Measurements from ENCODE around the gene TXNDC2.
A peak's percentile ranks its signal among the peaks of the same experiment; 100 is the strongest.

TXNDC2 gene

DNA sequence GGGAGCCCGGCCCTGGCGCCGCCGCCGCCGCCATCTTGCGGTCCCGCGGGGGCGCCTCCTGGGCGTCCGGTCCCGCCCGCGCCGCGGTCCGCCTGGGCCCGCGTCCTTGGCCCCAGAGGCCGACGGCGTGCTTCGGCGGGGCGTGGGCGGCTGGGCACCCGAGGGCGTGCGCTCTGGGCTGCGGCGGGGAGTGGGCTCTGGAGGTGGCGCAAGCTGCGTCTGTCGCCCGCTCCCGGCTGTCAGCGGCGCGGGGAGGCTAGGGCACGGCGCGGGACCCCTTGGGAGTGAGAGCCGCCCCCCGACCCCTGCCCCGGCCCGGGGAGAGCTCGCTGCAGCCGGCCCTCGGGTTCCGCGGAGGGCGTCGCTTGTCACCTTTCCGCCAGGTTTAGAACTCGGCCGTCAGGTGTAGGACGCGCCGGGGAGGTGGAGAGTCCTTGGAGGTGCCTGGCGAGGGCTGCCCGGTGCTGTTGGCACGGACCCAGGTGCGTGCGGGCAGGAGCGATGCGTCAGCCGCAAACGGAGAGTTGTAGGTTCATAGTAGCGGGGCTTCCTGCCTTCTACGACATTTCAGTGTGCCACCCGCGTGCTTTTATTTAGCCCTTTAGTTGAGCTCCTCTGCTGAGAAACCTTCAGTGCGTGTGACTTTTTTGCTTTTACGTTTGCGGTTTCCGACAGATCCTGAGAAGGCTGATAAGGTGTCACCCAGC is 29.0 kb downstream of the TXNDC2 start:
- peak; percentile 11 for DNase-seq

DNA sequence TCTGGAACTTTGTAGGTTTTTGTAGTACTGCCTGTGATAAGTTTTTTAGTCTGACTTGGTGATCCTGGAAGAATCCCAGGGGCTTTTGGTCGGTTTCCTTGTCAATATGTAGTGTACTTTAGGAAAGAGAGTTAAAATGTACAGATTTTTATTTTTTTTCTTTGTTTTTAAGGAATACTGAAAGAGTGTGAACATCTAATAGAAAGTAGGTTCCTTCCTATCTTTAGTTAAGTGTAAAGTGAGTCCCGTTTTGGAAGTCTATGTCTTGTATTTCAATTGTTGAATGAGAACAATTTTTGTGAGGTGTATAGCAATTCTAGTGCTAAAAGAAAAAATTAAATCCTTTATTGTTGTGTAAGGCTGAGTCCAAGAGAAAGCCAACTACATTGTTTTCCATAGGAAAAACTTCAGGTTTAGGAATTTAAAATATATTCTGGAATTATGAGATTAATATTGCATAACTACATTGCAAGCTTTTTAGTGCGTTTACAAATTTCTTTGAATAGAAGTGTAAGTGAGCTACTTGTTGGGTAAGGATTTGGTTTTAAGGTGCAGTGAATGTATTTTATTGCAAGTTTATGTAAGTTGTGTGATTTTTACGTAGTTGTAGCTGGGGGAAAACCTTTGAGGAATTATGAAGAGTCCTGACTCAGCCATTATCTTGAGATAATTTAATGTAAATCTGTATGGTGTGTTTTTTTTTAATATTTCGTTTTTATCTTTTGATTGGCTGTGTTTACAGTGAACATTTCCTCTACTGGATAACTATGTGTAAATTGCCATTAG is 29.7 kb downstream of the TXNDC2 start:
- no peak for DNase-seq

DNA sequence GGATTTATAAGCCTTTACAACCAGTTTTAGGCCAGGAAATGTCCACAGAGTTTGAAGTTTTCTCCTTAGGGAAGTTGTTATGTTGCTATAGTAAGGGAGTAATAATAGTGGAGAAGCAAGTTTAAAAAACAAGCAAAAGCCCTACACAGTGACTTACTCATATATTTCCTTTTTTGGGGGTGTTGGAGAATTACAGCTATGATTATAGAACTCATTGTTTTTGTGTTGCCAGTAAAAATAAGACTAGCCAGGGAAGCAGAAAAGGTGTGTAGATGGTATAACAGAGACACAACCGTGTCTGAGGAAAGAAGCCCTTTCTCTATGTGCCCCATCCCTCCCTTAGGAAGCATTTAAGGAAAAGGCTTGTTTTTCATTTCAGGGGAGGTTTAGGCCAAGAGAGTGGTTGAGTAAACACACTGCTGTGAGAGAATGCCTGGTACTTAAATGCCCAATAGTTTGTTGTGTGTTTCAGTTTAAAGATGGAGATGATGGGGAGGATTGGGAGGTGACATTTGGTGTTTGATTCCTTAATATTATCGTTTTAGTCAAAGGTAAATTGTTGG is 30.4 kb downstream of the TXNDC2 start:
- DNase-seq, result no peak

DNA sequence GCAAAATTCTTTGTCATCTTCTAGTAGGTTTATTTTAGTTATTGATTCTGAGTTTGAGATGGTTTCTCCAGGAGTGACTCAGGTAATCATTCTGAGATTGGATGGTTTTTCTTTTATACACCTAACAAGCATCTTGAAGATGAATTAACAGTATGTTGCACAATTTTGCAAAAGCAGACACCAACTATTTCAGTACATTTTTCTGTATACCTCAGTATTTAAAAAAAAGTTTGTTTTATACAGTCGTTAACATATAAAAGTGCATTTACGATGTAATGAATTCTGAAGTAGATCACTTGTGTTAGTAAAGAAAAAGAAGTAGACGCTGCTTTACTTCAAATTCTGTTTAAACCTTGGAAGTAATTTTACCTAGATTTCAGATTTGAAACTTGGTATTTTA is 31.0 kb downstream of the TXNDC2 start:
- DNase-seq, result no peak

DNA sequence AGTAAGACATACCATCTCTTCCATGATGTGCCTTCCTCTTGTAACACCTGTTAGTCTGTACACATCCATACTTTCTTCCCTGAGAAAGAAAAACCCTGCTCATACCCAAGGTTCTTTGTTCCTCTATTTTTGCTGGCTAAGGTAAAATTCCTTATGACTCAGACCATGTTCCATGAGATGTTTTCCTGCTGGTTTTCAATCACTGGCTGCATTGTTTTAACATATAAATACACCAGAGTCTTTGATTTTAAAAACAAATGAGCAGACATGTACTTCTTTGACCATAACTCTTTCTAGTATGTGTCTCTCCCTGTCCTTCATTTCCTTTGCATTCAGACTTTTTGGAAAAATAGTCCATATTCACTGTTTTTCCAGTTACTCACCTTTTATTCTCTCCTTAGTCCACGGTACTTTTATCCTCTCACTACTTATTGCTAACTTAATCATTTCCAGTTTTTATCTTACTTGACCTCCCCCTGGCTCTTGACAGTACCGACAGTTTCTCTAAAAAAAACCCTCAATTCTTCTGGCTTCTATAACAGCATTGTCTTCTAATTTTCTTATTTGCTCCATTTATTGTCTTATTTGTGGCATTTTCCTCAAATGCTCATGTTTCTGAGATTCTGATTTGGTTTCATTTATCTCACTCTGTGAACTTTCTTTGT is 32.4 kb downstream of the TXNDC2 start:
- DNase-seq, result no peak

DNA sequence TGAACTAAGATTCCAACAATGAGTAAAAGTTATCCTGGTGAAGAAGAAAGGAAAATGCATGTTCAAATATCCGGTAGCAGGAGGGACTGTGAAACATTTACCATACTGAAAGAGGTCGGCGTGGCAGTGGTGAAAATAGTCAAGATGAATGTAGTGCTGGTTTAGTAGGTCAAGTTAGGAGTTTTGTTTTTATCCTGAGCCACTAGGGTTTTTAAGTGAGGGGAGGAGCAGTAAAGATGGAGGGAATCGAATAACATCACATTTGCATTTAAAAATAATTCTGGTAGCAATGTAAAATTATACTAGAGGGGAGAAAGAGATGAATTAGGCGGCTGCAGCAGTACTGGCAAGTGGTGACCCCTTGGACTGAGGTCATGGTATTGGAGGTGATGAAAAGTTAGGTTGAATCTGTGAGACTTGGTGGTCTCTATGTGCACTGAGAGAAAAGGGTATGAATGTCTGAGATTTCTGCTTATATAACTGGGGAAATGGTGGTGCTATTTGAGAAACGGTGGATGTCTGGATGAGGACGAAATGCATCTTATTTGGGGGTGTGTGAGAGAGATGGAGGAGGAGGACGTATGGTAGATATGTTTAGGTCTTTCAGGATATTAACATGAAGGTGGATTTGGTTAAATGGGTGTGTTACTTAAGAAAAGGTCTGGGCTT is 33.9 kb downstream of the TXNDC2 start:
- DNase-seq, result no peak

DNA sequence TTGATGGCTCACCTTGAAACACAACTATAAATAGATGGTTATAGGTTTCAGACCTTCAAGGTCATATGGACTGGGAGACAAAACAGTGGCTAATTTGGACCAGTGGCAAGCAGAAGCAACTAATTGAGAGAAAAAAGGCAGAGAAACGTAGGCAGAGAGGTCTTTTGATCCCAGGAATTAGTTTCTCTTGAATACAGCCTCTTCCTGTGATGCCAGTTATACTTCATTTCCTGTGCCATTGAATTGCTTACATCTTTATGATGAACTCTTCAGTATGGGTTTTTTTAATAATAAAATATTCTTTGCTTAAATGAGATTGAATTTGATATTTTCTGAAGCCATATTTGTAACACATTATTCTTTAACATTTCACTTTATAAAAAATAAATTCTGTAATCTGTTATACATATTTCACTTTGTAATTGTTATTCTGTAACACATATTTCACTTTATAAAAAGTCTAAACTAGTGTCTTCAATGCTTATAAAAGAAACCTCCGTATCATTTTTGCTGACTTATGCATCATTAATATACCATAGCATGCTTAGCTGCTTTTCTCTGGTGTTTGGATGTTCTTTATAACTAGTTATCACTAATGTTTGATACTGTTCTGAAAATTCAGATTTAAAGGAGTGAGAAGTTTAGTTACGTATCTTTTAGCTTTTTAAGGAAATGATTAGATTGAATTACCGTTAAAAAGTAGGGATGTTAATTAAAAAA is 37.0 kb downstream of the TXNDC2 start:
- no peak for DNase-seq

DNA sequence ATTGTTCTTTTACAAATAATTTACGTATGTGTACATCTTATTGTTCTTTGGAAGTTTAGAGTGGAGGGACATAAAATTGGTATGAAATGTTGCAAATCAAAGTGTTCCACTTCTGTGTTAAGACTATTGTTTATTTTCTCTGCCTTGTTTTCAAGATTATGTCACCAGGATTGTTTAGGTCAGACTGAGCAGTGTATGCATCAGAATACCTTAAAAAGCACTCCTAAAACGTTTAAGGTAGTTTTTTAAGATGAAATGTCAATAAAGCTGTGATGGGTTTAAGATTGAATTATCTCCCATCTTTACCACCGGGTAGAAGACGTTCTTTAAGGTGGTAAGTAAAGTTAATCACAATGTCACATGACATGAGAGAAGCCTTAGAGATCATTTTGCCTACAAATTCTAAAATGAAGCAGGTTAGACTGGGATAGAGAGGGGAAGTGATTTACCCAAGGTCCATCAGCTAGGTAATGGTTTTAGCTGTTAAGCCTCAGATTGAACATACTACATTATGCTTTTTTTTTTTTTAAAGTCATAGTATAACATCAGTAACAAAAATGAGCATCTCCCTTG is 38.7 kb downstream of the TXNDC2 start:
- DNase-seq, result no peak

DNA sequence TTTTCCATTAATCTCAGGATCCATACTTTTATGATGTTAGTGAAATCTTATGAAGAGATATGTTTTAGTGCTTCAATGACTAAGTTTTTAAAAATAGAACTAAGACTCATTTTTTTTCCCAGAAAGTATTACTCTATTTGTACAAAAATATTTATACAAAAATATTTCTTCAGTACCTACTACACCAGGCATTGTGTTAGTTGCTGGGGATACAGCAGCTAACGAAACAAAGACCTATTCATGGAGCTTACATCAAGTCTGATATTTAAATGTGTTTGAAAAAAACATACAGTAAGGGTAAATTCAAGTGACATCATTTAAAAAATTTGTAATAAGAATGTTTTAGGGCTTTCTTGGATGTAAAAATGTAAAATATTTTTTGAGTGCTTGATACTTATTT is 39.6 kb downstream of the TXNDC2 start:
- DNase-seq, result no peak

DNA sequence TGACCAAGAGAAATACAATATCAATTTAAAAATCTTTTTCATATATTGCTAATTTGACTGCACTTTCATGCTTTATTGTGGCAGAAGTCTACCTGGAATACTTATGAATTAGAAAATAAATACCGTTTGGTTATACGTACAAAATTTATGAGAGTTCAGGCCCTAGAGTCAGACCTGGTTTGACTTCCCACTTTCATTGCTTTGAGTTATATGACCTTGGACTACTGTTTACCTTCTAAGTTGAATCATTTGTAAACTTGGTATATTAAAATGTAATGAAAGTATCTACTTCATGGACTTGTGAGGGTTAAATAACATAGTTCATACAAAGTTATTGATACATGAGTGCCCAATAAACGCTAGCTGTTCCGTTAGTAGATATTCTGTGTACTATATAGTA is 40.0 kb downstream of the TXNDC2 start:
- DNase-seq, result no peak

DNA sequence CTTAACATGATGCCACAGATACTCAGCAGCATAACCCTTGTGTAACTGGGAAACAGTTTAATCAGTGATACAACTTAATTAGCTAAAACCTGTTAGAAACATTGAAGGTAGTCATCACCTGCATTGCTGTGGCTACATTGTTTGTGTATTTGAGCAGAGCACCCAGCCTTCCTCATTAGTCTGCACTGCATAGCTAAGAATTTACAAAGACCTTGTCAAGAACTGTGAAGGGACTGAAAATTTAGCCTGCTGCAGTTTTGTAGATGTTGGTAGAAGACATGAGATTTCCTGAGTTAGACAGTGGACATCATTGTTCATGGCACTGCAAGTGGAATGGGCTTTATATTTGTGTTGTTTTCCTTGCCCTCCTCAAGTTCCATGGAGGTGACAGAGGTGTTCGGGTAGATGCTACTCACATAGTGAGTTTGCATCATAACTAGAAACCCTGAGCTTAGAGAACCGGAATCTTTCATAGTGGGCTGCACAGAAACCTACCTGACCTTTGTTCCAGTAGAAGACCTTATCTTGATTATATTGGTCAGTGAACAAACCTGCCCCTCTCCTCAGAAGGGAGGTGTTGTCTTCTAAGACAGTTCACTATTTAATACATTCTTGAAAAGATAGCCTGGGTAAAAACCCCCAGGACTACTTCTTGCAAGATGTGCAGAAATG is 40.6 kb downstream of the TXNDC2 start:
- DNase-seq, result no peak

DNA sequence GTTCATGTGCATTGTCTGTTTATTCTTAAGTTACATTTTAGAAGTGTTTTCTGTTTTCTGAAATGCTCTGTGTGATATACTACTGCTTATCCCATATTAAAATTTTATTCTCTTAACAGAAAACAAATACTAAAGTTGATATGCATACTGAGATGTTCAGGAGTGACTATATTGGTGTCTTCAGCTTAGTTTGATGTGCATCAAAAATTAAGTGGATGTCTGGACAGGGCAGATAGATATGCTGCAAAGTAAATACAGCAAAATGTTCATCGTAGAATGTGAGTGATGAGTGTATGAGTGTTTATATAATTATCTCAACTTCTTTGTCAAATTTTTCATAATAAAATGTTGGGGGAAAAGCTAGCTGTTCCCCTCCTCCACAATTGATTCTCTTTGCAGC is 41.2 kb downstream of the TXNDC2 start:
- no peak for DNase-seq

DNA sequence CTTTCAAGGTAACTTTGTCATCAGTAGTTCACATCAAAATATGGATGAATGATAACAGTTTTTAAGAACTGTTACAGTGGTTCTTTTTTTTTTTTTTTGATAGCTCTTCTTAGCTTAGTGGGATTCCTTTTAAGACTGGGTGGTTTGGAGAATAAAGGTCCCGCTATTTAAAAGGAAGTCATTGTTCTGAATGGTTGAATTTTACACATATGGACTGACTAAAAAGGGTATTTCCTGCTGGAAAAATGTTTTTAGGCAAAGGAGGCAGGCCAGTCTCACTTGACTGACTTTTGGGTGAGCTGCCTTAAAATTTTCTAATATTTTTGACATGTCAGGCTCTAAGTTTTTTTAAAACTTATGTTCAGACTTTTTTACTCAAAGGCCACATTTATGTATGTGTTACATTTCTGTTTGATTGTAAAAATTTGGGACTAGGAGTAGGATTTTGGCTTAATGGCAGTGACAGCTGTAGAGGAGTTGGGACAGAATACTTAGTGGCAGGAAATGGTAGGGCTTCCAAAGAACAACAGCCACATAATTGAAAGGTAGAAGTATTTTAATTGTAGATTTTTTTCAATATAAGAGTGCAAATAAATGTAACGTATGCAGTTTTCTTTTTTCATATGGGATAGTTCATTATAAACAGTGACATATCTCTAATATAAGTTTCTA is 41.8 kb downstream of the TXNDC2 start:
- no peak for DNase-seq

DNA sequence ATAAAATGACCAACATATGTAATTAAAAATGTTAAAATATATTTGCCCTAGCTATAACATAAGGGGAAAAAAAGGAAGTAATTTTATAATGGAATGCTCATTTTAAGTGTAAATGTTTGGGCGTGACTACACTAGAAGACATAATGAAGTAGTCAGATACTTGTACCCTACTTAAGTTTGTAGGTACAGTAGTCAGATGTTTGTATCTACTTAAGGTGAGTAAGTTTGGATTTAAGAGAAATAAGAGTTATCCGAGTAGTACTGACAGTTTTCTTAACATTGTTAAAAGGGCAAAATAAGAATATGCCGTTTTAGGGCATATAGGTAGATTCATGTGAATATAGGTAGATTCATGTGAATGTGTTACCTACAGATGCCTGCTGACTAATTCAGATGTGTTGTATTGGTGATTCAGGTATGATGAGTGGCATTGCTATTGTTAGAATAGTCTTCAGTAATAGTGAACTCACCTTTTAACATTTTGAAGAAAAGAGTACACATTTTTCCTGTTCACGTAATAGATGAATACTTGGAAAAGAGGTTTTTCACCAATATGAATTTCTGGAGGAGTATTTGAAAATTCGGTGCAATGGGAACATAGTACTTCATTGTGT is 43.0 kb downstream of the TXNDC2 start:
- no peak for DNase-seq

DNA sequence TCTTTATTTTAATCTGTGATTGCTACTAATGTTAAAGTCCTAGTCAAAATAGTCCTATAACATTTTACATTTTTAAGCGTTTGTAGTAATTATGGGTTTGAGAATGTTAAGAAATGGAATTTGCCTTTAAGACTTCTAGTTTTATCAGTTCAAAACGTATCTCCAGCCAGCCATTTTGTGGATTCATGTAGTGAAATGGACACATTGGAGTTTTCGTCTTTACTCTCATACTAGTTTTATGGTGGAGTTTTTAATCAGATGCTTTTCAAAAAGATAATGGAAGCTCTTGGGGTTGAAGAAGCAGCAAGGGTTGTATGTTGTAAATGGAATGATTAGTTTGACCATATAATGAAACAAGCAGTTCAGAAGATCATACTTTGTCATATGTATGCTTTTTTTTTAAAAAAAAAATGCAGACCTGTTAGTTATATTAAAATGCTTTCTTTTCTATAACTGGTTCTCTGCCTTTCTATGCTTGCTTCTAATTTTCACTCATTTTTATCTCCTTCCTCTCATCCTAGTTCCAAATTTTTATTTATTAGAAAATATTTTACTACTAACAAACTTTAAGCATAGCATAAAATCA is 44.6 kb downstream of the TXNDC2 start:
- no peak for DNase-seq

DNA sequence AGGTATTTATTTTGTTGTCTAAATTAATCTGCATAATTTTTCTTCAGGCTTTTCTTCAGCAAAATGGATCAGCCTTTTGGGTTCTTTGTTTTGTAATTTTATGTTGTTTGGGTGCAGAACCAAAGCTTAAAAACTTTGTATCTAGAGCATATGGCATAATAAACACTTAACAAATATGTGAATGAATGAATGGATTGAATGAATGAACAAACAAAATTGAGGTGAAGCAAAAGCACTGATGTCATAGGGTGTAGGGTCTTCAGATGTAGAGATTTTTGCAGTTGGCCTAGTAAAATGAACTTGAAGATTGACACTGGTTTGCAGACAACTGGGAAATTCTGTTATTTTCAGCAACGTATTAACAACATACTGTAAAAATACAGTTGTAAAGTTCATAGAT is 45.4 kb downstream of the TXNDC2 start:
- no peak for DNase-seq

DNA sequence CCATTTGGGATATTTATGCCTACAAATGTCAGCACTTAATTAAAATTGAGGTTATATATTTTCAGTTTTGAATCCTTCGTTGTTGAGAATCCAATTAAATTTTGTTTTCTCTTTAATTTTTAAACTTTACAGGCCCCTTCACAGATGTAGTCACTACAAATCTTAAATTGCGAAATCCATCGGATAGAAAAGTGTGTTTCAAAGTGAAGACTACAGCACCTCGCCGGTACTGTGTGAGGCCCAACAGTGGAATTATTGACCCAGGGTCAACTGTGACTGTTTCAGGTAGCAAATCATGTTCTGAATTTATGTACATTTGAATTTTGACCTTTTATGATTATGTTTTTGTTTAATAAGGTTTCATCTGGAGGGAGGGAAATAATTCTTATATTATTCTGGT is 45.9 kb downstream of the TXNDC2 start:
- DNase-seq, result no peak

DNA sequence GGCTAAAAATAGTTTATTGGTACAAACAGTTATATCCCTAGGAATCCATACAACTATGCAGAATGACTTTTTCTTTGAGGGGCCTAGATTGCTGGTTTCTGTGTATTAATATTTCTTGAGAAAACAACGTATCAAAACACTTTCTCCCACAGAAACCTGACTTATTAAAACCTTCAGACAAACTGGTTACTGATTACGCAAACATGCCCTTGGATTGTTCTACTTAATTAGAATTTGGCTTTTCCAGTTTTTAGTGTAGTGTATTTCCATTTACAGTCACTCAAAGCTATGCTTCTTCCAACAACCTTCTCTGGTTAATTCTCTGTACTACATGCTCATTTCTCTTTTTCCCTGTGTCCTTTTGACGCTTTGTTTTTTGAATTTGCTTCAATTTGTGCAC is 48.1 kb downstream of the TXNDC2 start:
- DNase-seq, result no peak

DNA sequence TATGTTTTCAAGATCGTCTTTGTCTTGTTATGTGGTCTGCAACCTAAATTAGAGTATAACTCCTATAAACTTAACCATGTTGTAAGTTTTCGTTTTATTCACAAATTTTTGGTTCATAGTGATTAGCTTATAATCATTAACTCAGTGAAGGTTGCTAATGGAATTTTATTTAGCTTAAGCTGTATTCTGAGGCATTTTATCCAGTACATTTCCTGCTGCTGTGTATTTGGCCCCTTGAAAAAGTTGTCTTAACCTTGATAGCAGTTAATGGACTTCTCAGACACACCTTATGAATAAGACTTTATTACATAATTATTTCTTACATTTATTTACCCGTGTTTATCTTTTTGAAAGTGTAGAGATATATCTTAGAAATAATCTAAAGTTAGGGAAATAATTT is 48.5 kb downstream of the TXNDC2 start:
- no peak for DNase-seq

All from NCI-H187 treated with DMSO at 0.1 percent for 48 hours (cell line).